Epidermal melanocyte (primary cell): ENCODE data around the gene KNL1.
"Not testable (repeated sequence)": the region's sequence is repeated elsewhere in the genome, so short reads cannot be mapped to it uniquely, and the experiment has no call there.

ENCODE experiments used
- DNase-seq: peaks from one replicate; pipeline ENCODE4 v3.0.0; 2011; ENCODE audit warnings: low spot score; ENCODE audit not compliant: insufficient read length

The KNL1 gene

GRCh38 chr15:40650479-40650878 is 56.4 kb downstream of the KNL1 start:
- DNase-seq: no peak

- DNase-seq: no peak
These were observed 66.6 kb downstream of the KNL1 start for GRCh38 chr15:40660686-40661085.

- no peak for DNase-seq
These were observed 70.9 kb downstream of the KNL1 start for GRCh38 chr15:40664909-40665308.

- DNase-seq: not testable (repeated sequence)
These were observed 82.2 kb downstream of the KNL1 start for GRCh38 chr15:40676290-40676689.

- not testable (repeated sequence) for DNase-seq
These were observed 82.9 kb downstream of the KNL1 start for GRCh38 chr15:40676906-40677305.

- no peak for DNase-seq
These were observed 86.1 kb downstream of the KNL1 start for GRCh38 chr15:40680151-40680550.

- not testable (repeated sequence) for DNase-seq
These were observed 86.9 kb downstream of the KNL1 start for GRCh38 chr15:40680959-40681358.

GRCh38 chr15:40684381-40684780 is 90.3 kb downstream of the KNL1 start:
- no peak for DNase-seq

GRCh38 chr15:40685376-40685775 is 91.3 kb downstream of the KNL1 start:
- DNase-seq: no peak

- no peak for DNase-seq
These were observed 95.1 kb downstream of the KNL1 start for GRCh38 chr15:40688932-40689799.

GRCh38 chr15:40691737-40692136 is 97.7 kb downstream of the KNL1 start:
- DNase-seq: no peak

GRCh38 chr15:40693904-40694687 is 100.0 kb downstream of the KNL1 start:
- no peak for DNase-seq

GRCh38 chr15:40694688-40695468 is 100.8 kb downstream of the KNL1 start, which contains the start of gene RAD51:
Gene RAD51, plus strand, starts transcription at chr15:40695174. Its CDS starts 3,585 bp downstream, at chr15:40698759.
- DNase-seq: peak; percentile 97

- no peak for DNase-seq
These were observed 101.4 kb downstream of the KNL1 start for GRCh38 chr15:40695469-40695890.

- no peak for DNase-seq
These were observed 102.2 kb downstream of the KNL1 start for GRCh38 chr15:40696228-40696627.

GRCh38 chr15:40697916-40698315 is 103.9 kb downstream of the KNL1 start:
- no peak for DNase-seq

- DNase-seq: no peak
These were observed 108.0 kb downstream of the KNL1 start for GRCh38 chr15:40702077-40702476.

- DNase-seq: no peak
These were observed 112.1 kb downstream of the KNL1 start for GRCh38 chr15:40706121-40706520.
